ENCODE measurements around the gene C1GALT1.

DNA sequence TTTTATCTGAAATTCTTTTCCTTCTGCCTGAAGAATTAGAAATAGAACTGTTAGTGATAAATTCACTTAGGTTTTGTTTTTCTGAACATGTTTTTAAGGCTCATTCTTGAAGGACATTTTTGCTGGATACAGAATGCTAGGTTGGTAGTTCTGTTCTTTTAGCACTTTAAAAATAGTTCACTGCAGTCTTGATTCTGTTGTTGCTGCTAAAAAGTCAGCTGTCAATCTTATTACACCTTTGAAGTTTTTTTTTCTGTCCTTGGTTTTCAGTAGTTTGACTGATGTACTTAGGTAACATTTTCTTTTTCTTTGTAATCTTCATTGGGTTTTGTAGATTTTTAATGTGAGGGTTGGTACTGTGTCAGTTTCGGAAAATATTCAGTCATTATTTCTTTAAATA is 48.7 kb downstream of the C1GALT1 start:
- no peak for TF ChIP-seq EZH2 (IDR thresholded peaks at IDR 0.05; ENCODE audit: low read length)
- TF ChIP-seq CTCF (optimal IDR thresholded peaks at IDR 0.05 in 1 of 3, IDR thresholded peaks at IDR 0.05 in 1 of 3, conservative IDR thresholded peaks at IDR 0.05 in 1 of 3; ENCODE audit: extremely low read depth in 1 of 3, insufficient read depth in 2 of 3, low read length in 3 of 3), result no peak

All from keratinocyte (primary cell).